ENCODE results near the gene ATXN7L1. TPM values are rescaled to one million over a fixed set of nuclear protein-coding genes. Genes with fewer than 3 reads are reported as not detected.

ATXN7L1 gene
- total and polyA plus RNA-seq, 2 of the 4 experiments (the other 2 are of a cell fraction) = 3.5 to 4.3 TPM

DNA sequence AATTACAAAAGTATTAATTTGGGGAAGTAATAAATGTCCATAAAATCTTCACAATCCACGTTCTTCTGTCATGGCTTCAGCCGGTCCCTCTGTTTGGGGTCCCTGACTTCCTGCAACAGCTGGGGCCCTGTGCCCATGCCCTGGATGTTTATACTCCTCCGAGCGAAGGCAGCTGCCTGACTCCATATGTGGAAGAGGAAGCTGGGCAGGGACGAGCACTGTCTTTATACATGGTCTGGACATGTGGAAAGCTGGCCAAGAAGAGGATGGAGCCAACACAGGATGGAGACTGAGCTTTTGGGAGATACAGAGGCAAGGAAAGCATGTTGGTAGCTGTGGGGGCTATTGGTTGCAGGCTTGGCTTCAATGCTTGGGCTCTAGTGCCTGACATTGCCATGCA lies 178.6 kb downstream of the ATXN7L1 start:
- TF ChIP-seq BHLHE40 (IDR thresholded peaks at IDR 0.05; ENCODE audit: low read depth, low read length) (no peak), NFE2L2 (IDR thresholded peaks at IDR 0.05; ENCODE audit: low read depth, low read length) (no peak), MAFK (IDR thresholded peaks at IDR 0.05; ENCODE audit: low read depth, low read length) (no peak), CEBPB (IDR thresholded peaks at IDR 0.05; ENCODE audit: low read depth, low read length) (no peak), RCOR1 (IDR thresholded peaks at IDR 0.05; ENCODE audit: insufficient replicate concordance, low read length) (no peak), SMC3 (IDR thresholded peaks at IDR 0.05; ENCODE audit: low read depth, low read length) (no peak), MXI1 (IDR thresholded peaks at IDR 0.05; ENCODE audit: borderline replicate concordance, low read depth, low read length) (no peak)
- TF ChIP-seq, protein P1, sequence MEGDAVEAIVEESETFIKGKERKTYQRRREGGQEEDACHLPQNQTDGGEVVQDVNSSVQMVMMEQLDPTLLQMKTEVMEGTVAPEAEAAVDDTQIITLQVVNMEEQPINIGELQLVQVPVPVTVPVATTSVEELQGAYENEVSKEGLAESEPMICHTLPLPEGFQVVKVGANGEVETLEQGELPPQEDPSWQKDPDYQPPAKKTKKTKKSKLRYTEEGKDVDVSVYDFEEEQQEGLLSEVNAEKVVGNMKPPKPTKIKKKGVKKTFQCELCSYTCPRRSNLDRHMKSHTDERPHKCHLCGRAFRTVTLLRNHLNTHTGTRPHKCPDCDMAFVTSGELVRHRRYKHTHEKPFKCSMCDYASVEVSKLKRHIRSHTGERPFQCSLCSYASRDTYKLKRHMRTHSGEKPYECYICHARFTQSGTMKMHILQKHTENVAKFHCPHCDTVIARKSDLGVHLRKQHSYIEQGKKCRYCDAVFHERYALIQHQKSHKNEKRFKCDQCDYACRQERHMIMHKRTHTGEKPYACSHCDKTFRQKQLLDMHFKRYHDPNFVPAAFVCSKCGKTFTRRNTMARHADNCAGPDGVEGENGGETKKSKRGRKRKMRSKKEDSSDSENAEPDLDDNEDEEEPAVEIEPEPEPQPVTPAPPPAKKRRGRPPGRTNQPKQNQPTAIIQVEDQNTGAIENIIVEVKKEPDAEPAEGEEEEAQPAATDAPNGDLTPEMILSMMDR (conservative IDR thresholded peaks at IDR 0.05; ENCODE audit: low read depth, low read length) = no peak
- TF ChIP-seq, protein P2, sequence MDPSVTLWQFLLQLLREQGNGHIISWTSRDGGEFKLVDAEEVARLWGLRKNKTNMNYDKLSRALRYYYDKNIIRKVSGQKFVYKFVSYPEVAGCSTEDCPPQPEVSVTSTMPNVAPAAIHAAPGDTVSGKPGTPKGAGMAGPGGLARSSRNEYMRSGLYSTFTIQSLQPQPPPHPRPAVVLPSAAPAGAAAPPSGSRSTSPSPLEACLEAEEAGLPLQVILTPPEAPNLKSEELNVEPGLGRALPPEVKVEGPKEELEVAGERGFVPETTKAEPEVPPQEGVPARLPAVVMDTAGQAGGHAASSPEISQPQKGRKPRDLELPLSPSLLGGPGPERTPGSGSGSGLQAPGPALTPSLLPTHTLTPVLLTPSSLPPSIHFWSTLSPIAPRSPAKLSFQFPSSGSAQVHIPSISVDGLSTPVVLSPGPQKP (IDR thresholded peaks at IDR 0.05; ENCODE audit: borderline replicate concordance, low read depth, low read length) = no peak
- ChIA-PET POLR2A (ENCODE audit: unreplicated experiment) (no interaction called here), CTCF (no interaction called here)
- H3K18ac ChIP-seq (ENCODE audit: low read depth, low read length) = no peak overlapping the region
- H3K56ac ChIP-seq (ENCODE audit: extremely low read depth, insufficient read depth, low read length) = no peak overlapping the region
- H3K36me3 ChIP-seq (ENCODE audit: control insufficient read depth, insufficient read depth, low read length) = peaks cover 3% of the 10 kb centered on the region; the same call in 1 of the 2 replicates
- no peak overlapping the region for H3K4me3 ChIP-seq (ENCODE audit: insufficient read depth, low read depth, low read length)
- H3K23ac ChIP-seq (ENCODE audit: low read depth, low read length) = no peak overlapping the region
- no peak overlapping the region for H4K5ac ChIP-seq (ENCODE audit: low read depth, low read length)
- no peak overlapping the region for H3K14ac ChIP-seq (replicated peaks; ENCODE audit: low read depth, low read length)
- no peak overlapping the region for H3K4me2 ChIP-seq (ENCODE audit: low read depth, low read length)
- no peak overlapping the region for H2AFZ ChIP-seq (replicated peaks; ENCODE audit: low read length, poor library complexity)
- H3K9me1 ChIP-seq (ENCODE audit: insufficient read depth, low read length) = peaks cover 4% of the 10 kb centered on the region; the same call in 1 of the 2 replicates
- no peak overlapping the region for H3K4ac ChIP-seq (ENCODE audit: low read depth, low read length)
- H3K9me3 ChIP-seq (ENCODE audit: control insufficient read depth, insufficient read depth, low read length) = no peaks in the 10 kb centered on the region
- H2BK5ac ChIP-seq (ENCODE audit: low read depth, low read length, poor library complexity, severe bottlenecking) = no peak overlapping the region
- dilution Hi-C loops (cut with HindIII; ENCODE audit: low sequenced_read_pairs, unreplicated experiment) = no loop called here
- H2AK9ac ChIP-seq (replicated peaks; ENCODE audit: low read depth, low read length, poor library complexity) = no peak overlapping the region
- H3K79me1 ChIP-seq (ENCODE audit: low read depth in 1 of 2, low read length in 2 of 2) = no peaks in the 10 kb centered on the region
- no peak overlapping the region for H3K9ac ChIP-seq (ENCODE audit: low read depth, low read length)
- H2BK20ac ChIP-seq (ENCODE audit: low read depth, low read length) = no peak overlapping the region
- no peaks in the 10 kb centered on the region for H3K27me3 ChIP-seq (ENCODE audit: control insufficient read depth, insufficient read depth, low read length)
- H4K8ac ChIP-seq (ENCODE audit: low read depth in 2 of 2, low read length in 2 of 2) = no peak overlapping the region
- no peak for ATAC-seq (ENCODE audit: low read depth)
- intact Hi-C loops (cut with micrococcal nuclease) = no loop called here
- H2BK120ac ChIP-seq (ENCODE audit: low read depth, low read length) = no peak overlapping the region
- H2BK15ac ChIP-seq (ENCODE audit: low read depth, low read length) = no peak overlapping the region
- DNase-seq = no peak
- no TSS peak for BruUV-seq (replicated peaks)
- 75% methylated on average over 3 of the region's 5 CpGs; no CpG with 5 or more reads in 1 of the 2 experiments for WGBS, 2 experiments (ENCODE audit: extremely low coverage in 2 of 2, insufficient read length in 1 of 2)
- H3K4me1 ChIP-seq (ENCODE audit: control insufficient read depth, insufficient read depth, low read length) = no peaks in the 10 kb centered on the region
- in situ Hi-C loops (cut with MboI; ENCODE audit: low sequenced_read_pairs) = no loop called here
- no peak overlapping the region for H3K27ac ChIP-seq (ENCODE audit: insufficient read depth, low read length)
- H4K20me1 ChIP-seq (ENCODE audit: insufficient read depth, low read length) = no peaks in the 10 kb centered on the region
- no peak overlapping the region for H2AK5ac ChIP-seq (ENCODE audit: low read depth, low read length)
- no peak overlapping the region for H4K91ac ChIP-seq (ENCODE audit: insufficient read depth, low read depth, low read length)

Measured in IMR-90 (cell line).